ENCODE data around the gene HOXA7.

The HOXA7 gene

DNA sequence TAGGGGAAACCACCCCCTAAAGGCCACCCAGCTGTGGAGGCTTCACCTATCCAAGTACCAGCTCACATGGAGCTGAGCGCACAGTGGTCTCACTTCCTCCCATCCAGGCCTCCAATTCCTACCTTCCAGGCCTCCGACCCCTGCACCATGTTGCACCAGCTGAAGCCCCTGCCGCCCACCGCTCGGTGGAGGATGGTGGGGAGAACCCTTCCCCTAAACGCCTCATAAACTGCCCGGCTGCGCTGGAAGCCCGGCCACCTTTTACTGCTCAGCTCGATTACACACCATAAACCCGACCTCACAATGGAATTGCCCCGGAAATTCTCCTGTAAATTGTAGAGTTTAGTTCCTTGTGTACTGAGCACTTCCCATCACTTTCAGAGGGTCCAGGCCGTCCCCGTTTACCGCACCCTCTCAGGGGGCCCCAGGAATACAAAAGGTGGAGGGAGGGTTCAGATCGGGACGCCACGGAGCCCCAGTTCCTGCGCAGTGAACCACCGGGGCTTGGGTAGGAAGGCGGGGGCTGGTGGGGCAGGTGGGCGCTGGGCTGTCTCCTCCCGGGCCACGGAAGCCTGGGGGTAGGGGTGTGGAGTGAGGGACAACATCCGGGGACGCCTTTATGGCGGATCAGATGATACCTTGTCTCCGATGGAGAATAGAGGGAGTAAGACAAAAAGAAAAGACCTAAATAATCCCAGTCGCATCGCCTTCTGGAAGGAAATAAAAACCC is 1.4 kb upstream of the HOXA7 start:
- no peak for DNase-seq

- DNase-seq, result no peak
Measured at GRCh38 chr7:27156916-27157701, 634 bp upstream of the HOXA7 start.

DNA sequence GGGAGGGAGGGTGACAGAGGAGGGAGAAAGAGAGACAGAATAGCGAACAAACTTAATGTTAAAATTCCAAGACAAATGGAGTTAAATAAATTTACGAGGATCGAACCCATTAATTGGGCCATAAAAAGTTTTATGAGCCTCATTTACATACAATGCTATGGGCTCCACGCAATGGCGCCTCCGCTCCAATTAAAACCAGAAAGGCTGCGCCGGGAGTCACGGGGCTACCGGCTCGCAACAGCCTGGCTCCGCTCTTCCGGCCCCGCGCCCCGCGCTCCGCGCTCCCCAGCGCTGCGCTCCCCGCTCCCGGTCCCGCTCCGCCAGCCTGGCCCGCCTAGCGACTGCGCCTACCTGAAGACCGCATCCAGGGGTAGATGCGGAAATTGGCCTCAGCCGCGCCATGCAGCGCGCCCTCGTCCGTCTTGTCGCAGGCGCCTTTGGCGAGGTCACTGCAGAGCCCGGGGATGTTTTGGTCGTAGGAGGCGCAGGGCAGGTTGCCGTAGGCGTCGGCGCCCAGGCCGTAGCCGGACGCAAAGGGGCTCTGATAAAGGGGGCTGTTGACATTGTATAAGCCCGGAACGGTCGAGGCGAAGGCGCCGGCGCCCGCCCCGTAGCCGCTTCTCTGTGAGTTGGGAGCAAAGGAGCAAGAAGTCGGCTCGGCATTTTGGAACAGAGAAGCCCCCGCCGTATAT is 513 bp downstream of the HOXA7 start:
- DNase-seq, result no peak

- DNase-seq, result no peak
Measured at GRCh38 chr7:27154901-27155815, 1.3 kb downstream of the HOXA7 start.

- no peak for DNase-seq
Measured at GRCh38 chr7:27154369-27154768, 2.1 kb downstream of the HOXA7 start.

DNA sequence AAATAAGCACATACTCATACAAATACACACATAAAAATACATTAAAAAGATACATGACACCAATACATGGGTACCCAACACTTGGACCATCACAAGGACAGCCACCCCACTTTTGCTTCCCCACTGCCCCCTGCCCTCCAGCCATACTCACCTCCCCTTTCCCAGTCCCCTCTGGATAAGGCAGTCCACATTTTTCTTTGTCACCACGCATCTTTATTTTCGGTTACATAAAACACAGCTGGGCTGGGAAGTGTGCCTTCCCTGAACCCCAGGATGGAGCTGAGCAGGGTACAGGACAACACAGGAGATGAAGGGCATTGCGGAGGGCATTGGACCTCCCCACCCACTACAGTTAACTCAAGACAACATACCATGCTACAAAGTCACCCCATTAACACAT is 2.9 kb downstream of the HOXA7 start:
- no peak for DNase-seq

DNA sequence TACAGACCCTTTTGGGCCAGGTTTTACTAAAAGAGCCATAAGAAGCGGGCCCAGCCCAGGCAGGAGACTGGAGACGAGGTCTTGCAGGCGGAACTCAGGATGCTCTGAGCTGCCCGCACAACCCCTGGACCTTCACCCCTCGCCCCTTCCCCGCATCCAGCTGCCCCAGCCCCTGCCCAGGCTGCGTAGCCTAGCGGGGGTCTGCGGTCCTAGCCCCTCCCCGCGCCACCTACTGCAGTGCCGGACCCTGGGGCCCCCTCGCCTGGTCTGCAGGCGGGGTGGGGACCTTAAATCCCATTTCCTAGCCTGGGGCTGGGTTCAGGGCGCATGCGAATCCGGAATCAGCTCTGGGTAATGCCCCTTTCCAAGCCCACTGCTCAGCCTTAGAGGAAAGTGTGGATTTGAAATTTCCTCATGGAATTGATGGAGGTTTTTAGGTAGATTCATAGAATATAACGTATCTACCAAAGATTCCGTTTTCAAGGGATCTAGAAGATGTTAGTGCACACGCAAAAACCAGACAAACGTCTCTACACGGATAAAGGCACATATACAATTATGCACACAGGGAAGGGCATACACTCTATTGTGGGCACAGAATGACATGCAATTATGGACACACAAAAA is 3.5 kb downstream of the HOXA7 start:
- no peak for DNase-seq

DNA sequence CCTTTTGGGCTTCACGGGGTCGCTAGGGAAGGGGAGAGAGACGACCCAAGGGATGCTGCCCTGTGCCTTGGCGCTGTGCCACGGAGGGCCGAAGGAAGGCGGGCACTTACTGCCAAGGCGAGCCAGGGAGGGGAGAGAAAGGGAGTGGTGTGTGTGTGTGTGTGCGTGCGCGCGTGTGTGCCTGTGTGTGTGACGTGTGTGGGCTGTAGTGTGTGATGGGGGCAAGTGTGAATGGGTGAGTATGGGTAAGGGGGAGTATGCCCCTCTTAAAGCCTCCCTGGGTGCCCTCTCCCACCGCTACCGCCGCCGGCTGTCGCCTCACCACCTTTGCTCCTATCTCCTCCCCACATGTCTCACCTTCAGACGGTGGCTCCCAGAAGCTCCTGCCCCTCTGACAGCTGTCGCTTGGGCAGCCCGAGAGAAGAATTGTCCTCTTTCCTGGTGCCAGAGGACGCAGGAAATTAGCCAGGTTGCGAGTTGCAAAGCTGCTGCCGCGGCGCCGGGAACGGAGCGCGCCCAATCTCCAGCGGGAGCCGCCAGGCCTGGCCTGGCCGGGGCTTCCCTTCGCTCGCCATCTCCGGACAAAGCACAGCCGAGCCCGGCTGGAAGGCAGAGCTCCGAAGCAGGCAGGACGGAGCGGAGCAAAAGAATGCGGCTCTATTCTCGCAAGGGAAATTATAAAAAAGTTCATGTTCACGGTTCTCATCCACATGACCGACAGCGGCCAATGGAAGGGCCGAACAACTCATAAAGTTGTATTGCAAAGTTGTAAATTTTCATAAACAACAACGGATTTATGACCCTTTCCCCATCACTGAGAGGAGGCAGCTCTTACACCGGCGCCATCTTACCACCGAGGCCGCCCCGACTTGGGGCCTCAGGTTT is 4.3 kb downstream of the HOXA7 start, which contains the start of gene HOXA3:
HOXA3 (minus strand) TSS at position 653 of the 885 bp plus-strand sequence. CDS start 41,943 bp downstream, outside the sequence.
- DNase-seq, result no peak

DNA sequence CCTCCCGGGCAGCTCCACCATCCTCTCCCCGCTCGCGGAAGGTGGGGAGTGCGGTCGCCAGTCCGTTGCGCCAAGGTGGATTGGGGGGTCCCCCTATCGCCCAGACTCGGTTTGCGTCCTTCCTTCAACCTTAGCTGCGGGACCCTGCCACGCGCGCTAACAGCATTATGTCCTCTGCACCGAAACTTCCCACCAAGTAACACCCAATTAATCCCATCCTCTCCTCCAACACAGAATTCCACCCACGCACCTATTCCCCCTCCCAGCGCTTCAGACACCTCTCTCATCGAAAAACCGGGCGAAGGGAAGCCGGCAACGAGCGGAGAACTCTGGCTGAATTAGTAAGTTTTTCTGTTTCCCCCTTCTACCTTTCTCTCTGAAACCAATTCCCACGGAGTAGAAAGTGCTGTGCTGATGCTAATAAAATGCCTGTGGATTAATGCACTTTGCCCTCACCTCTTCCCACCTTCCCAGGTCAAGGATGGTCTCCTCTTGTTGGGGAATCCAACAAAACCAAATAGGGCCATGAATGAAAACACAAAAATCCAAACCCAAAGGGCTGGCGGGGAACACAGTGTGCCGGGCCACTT is 5.0 kb downstream of the HOXA7 start:
- DNase-seq, result peak; percentile 37

DNA sequence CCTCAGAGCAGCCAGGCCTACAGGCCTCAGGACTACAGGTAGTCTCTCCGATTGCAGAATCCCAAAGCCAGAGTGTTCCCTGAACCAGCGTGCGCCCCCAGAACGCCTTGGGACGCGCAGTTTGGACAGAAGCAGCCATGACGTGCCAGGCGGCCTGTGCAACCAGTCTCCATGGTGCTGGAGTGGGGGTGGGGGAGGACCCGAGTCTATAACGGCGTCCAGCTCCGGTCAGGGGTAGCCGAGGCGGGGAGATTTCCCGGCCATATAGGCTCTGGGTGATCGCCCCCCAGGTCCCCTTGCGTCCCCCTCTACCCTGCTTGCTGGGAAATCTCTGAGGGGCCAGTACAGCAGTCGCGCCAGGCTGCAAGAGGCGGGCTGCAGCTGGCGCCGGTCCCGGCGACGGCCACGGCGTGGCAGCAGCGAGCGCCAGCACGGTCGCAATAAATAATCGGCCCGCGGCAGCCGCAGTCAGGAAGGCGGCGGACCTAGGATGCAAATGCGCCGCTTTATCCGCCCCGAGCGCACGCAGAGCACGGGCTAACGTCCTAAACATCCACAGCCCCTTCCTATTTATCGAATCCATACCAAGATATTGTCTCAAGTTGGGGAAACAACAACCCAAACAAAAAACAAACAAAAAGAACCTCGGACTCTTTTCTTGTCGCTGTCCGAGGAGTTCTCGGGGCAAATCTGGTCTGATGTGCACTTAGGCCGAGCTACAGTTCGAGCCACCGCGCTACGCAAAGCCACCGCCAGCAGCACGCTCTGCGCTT is 5.7 kb downstream of the HOXA7 start:
- peak; percentile 79 for DNase-seq

- no peak for DNase-seq
Measured at GRCh38 chr7:27149842-27150567, 6.5 kb downstream of the HOXA7 start.

DNA sequence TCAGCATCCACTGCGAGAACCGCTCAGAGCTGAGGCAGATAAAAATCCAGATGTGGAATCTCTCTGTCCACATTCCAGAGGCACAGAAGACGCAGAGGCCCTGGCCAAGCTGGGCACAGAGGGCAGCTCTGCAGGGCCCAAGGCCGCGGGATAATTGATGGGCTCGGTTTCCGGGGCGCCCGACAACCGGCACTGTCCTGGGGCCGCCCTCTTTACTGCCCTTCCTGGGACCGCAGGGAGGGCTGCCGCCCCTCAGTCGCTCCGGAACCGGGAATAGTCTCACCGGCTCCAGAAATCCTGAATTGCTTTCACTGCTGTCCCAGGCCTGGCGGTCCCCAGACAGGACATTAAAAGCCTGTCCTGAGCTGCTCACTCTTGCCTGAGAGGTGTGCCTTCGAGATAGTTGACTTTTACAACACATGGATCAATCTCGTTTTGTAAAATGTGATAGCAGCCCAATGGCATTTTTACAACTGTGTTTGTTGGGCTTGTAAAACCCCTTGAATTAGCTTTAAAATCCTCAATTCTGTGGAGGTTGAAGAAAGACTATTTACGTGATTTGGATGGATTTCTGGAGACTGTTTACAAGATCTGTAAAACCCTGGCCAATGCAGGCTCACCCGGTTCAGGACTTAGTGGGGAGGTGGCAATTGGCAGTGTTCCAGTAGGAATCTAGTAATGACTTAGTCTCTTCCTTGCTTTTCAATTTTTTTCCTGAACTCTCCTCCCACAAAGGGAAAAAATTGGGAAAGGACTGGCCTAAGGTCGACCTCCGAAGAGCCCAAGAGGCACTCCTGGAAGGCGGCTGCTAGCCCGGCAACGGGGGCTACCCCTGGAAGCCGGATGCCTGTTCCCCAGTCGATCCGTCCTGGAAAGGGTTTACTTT is 7.5 kb downstream of the HOXA7 start:
- peak; percentile 20 for DNase-seq

GRCh38 chr7:27148031-27148755 is 8.3 kb downstream of the HOXA7 start:
- peak; percentile 32 for DNase-seq

GRCh38 chr7:27147199-27148030 is 9.1 kb downstream of the HOXA7 start, which contains the start of gene HOXA6:
Gene HOXA6 (minus strand): TSS chr7:27147774. CDS start chr7:27147749, 25 bp downstream.
- no peak for DNase-seq

DNA sequence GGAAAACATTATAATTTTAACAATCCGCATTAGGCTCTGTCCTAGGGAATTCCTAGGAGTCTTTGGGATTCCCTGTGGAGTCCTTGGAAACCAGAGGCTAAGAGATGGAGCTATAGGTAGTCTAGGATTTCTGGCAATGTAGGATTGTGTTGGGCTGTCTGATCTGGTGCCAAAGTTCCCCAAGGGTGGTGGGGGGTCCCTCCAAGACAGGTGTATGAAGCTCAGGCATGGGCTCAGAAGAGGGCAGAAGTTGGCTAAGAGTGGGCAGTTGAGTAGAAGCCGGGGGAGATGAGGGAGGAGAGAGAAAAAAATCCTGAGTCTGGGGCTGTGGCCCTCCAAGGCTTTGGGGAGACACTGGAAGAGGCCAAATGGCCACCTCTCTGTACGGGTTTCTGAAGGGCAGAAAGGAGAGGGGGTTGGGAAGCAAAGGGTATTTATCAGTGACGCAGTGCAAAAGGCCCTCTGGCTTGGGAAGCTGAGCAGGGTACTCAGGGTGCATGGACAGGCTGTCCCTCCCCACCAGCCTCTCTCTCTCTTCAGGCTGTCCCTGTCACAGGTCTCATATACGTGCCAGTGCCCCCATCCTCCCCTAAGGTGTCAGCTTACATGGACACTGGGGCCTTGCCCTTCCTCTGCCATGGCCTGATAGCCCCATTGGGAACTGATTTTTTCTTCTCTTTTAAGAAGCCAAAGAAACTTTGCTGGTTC is 9.8 kb downstream of the HOXA7 start:
- no peak for DNase-seq

Data from DMS79 (cell line).